H9 (cell line): ENCODE measurements around the gene PISD. TPM values are rescaled to one million over a fixed set of nuclear protein-coding genes. Genes with fewer than 3 reads are reported as not detected.

Experiments
- DNase-seq: peaks from one replicate; pipeline ENCODE4 v3.0.0-alpha.2; 2017
- H2AFZ ChIP-seq: one replicate; pipeline ENCODE4 v1.6.1; 2013; ENCODE audit warnings: mild to moderate bottlenecking, low read length, control low read depth, moderate library complexity
- H2AK5ac ChIP-seq: 2 replicates; pipeline ENCODE4 v1.6.1; 2013; ENCODE audit warnings: low read length, control low read depth, mixed read lengths; ENCODE audit not compliant: insufficient read length
- H2BK120ac ChIP-seq: one replicate; pipeline ENCODE4 v1.6.1; 2013; ENCODE audit warnings: low read depth, mild to moderate bottlenecking, low read length, control low read depth, inconsistent platforms; ENCODE audit not compliant: poor library complexity, severe bottlenecking
- H2BK12ac ChIP-seq: 2 replicates; pipeline ENCODE4 v1.6.1; 2013; ENCODE audit warnings: low read length, control low read depth, mixed read lengths, low read depth; ENCODE audit not compliant: insufficient read length
- H2BK15ac ChIP-seq: 2 replicates; pipeline ENCODE4 v1.6.1; 2013; ENCODE audit warnings: low read depth, low read length, control low read depth
- H2BK20ac ChIP-seq: one replicate; pipeline ENCODE4 v1.6.1; 2013; ENCODE audit warnings: low read depth, mild to moderate bottlenecking, low read length, control low read depth, inconsistent platforms; ENCODE audit not compliant: poor library complexity, severe bottlenecking
- H2BK5ac ChIP-seq: 2 replicates; pipeline ENCODE4 v1.6.1; 2013; ENCODE audit warnings: low read length, control low read depth, mixed read lengths; ENCODE audit not compliant: insufficient read length
- H3K14ac ChIP-seq: 2 replicates; pipeline ENCODE4 v1.6.1; 2013; ENCODE audit warnings: low read length, control low read depth; ENCODE audit not compliant: insufficient read depth
- H3K18ac ChIP-seq: 2 replicates; pipeline ENCODE4 v1.6.1; 2013; ENCODE audit warnings: low read depth, mild to moderate bottlenecking, mixed read lengths, low read length, control low read depth; ENCODE audit not compliant: insufficient read length
- H3K23ac ChIP-seq: 2 replicates; pipeline ENCODE4 v1.6.1; 2013; ENCODE audit warnings: low read length, control low read depth, mixed read lengths, low read depth; ENCODE audit not compliant: insufficient read length
- H3K23me2 ChIP-seq: 2 replicates; pipeline ENCODE4 v1.6.1; 2013; ENCODE audit warnings: low read depth, mild to moderate bottlenecking, mixed read lengths, low read length, control low read depth; ENCODE audit not compliant: insufficient read length, poor library complexity, severe bottlenecking
- H3K27ac ChIP-seq: 2 replicates; pipeline ENCODE4 v1.5.1; 2013; ENCODE audit warnings: low read length, control low read depth, mixed read lengths, low read depth; ENCODE audit not compliant: insufficient read length
- H3K27me3 ChIP-seq: 2 replicates; pipeline ENCODE4 v1.6.1; 2013; ENCODE audit warnings: low read length, control low read depth, inconsistent platforms; ENCODE audit not compliant: insufficient read depth
- H3K4ac ChIP-seq: 2 replicates; pipeline ENCODE4 v1.6.1; 2013; ENCODE audit warnings: low read depth, mild to moderate bottlenecking, control low read depth, inconsistent platforms, low read length, moderate library complexity
- H3K4me1 ChIP-seq: 2 replicates; pipeline ENCODE4 v1.6.1; 2013; ENCODE audit warnings: low read length, control low read depth, inconsistent platforms; ENCODE audit not compliant: insufficient read depth
- H3K4me2 ChIP-seq: 2 replicates; pipeline ENCODE4 v1.6.1; 2013; ENCODE audit warnings: low read length, control low read depth, mixed read lengths; ENCODE audit not compliant: insufficient read length, insufficient read depth
- H3K56ac ChIP-seq: 2 replicates; pipeline ENCODE4 v1.6.1; 2013; ENCODE audit warnings: low read depth, mild to moderate bottlenecking, mixed read lengths, low read length, control low read depth; ENCODE audit not compliant: insufficient read length
- H3K79me1 ChIP-seq: 2 replicates; pipeline ENCODE4 v1.6.1; 2013; ENCODE audit warnings: low read depth, mild to moderate bottlenecking, moderate library complexity, low read length, control low read depth, inconsistent platforms; ENCODE audit not compliant: insufficient read depth, poor library complexity, severe bottlenecking
- H3K79me2 ChIP-seq: 2 replicates; pipeline ENCODE4 v1.6.1; 2013; ENCODE audit warnings: low read length, control low read depth, inconsistent platforms; ENCODE audit not compliant: insufficient read depth
- H3K9ac ChIP-seq: 2 replicates; pipeline ENCODE4 v1.6.1; 2013; ENCODE audit warnings: low read length, control low read depth, mixed read lengths; ENCODE audit not compliant: insufficient read length; ENCODE audit errors: extremely low read depth
- H3K9me3 ChIP-seq: one replicate; pipeline ENCODE4 v1.6.1; 2013; ENCODE audit warnings: low read depth, low read length, inconsistent platforms; ENCODE audit not compliant: control insufficient read depth
- H3T11ph ChIP-seq: one replicate; pipeline ENCODE4 v1.6.1; 2013; ENCODE audit warnings: mild to moderate bottlenecking, low read length, control low read depth, inconsistent platforms
- H4K20me1 ChIP-seq: one replicate; pipeline ENCODE4 v1.6.1; 2013; ENCODE audit not compliant: control insufficient read depth, insufficient read length, insufficient read depth
- H4K5ac ChIP-seq: 2 replicates; pipeline ENCODE4 v1.6.1; 2013; ENCODE audit warnings: low read depth, mild to moderate bottlenecking, mixed read lengths, low read length, control low read depth; ENCODE audit not compliant: insufficient read length
- H4K8ac ChIP-seq: replicated peaks from 2 replicates; pipeline ENCODE4 v1.6.1; 2013; ENCODE audit warnings: low read length, control low read depth, mixed read lengths, low read depth; ENCODE audit not compliant: insufficient read length
- H4K91ac ChIP-seq: 2 replicates; pipeline ENCODE4 v1.6.1; 2013; ENCODE audit warnings: low read depth, mild to moderate bottlenecking, moderate library complexity, mixed read lengths, low read length, control low read depth; ENCODE audit not compliant: insufficient read length
- H3K27ac Mint-ChIP-seq, 3 experiments: 2 replicates in 2 of 3; 3 replicates in 1 of 3; pipeline ENCODE4 v1.8.0; 2020 to 2021; ENCODE audit warnings: mixed read lengths in 3 of 3, mild to moderate bottlenecking in 1 of 3, moderate library complexity in 1 of 3
- H3K27me3 Mint-ChIP-seq: 2 replicates; pipeline ENCODE4 v1.8.0; 2021; ENCODE audit warnings: low read depth, mild to moderate bottlenecking, moderate library complexity, mixed read lengths
- H3K36me3 Mint-ChIP-seq, 3 experiments: 2 replicates in 2 of 3; 3 replicates in 1 of 3; pipeline ENCODE4 v1.8.0; 2020 to 2021; ENCODE audit warnings: low read depth in 3 of 3, mixed read lengths in 3 of 3; ENCODE audit not compliant: insufficient read depth in 1 of 3
- H3K4me1 Mint-ChIP-seq, 2 experiments: 2 replicates each; pipeline ENCODE4 v1.8.0; 2020; ENCODE audit warnings: mixed read lengths in 2 of 2
- H3K4me3 Mint-ChIP-seq, 2 experiments: 2 replicates in 1 of 2; 3 replicates in 1 of 2; pipeline ENCODE4 v1.8.0; 2020 to 2021; ENCODE audit warnings: mild to moderate bottlenecking in 2 of 2, mixed read lengths in 2 of 2, moderate library complexity in 1 of 2
- H3K9me3 Mint-ChIP-seq, 2 experiments: 2 replicates in 1 of 2; 3 replicates in 1 of 2; pipeline ENCODE4 v1.8.0; 2020; ENCODE audit warnings: mild to moderate bottlenecking in 2 of 2, mixed read lengths in 2 of 2, moderate library complexity in 1 of 2
- CTCF ChIP-seq: fragments of 200-600 bp; sonication (generic); conservative IDR thresholded peaks from 3 replicates; pipeline ENCODE4 v1.8.0; 2021; ENCODE audit warnings: antibody characterized with exemption, mild to moderate bottlenecking
- WGBS: extraction: QIAGEN DNeasy Blood & Tissue Kit; methylation state at CpG from one replicate; pipeline ENCODE4 v1.1.7; 2013; ENCODE audit warnings: missing lambda C conversion rate, low lambda C conversion rate, mixed read lengths; ENCODE audit not compliant: insufficient read length; ENCODE audit errors: extremely low coverage; 5-methylcytosine and 5-hydroxymethylcytosine counted together
- total RNA-seq: library from RNA; stranded (reverse); gene quantifications from 2 replicates; pipeline ENCODE4 v1.2.1, GENCODE V29; 2021

The PISD gene
- total RNA-seq, 1 experiment from 2014 or later, result 62.0 TPM

DNA sequence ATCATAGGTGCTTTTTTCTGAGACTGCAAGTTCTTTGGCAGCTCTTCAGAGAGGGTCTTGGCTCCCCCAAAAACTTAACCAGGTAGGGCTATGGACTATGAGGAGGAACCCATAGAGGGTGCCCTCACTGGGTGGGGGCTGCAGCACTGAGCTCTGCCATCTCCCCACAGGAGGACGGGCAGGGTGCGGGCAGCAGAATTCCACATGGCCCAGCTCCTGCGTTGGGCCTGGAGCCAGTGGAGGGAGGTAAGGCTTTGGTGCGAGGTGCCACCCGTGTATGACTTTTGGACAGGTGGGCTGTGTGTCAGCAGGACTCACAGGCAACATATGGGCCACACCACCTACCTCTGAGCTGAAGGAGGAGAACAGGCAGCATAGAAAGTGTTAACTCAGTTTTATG, 58.4 kb downstream of the PISD start:
- no peaks in the 10 kb centered on the region for H3K27me3 Mint-ChIP-seq
- no peaks in the 10 kb centered on the region for H3K9me3 ChIP-seq
- no peak for DNase-seq

More for the DNA sequence above, 58.4 kb downstream of the PISD start:
- no peaks in the 10 kb centered on the region for H3K79me2 ChIP-seq
- no peak overlapping the region for H2AFZ ChIP-seq
- no peak overlapping the region for H3K9ac ChIP-seq
- H4K20me1 ChIP-seq, result no peaks in the 10 kb centered on the region
- H2BK20ac ChIP-seq, result no peak overlapping the region
- H2AK5ac ChIP-seq, result no peak overlapping the region
- no peak overlapping the region for H3K4me2 ChIP-seq
- no peak for TF ChIP-seq CTCF
- no peak overlapping the region for H3K14ac ChIP-seq
- H3K9me3 Mint-ChIP-seq, result no peaks in the 10 kb centered on the region
- H3K27ac Mint-ChIP-seq, result no peak overlapping the region
- no peak overlapping the region for H3K56ac ChIP-seq
- H2BK120ac ChIP-seq, result no peak overlapping the region
- H3K23ac ChIP-seq, result no peak overlapping the region
- H3K36me3 Mint-ChIP-seq, result peaks cover 3 to 14% (median 4%) of the 10 kb centered on the region in 3 experiments; a peak in 3 of 7 replicates
- no peaks in the 10 kb centered on the region for H3K23me2 ChIP-seq
- H3K4me1 Mint-ChIP-seq, result peaks cover 4 to 5% of the 10 kb centered on the region in 2 experiments; a peak in 1 of 4 replicates
- H3K4me1 ChIP-seq, result no peaks in the 10 kb centered on the region
- no peak overlapping the region for H2BK15ac ChIP-seq
- H3K4me3 Mint-ChIP-seq, result no peak overlapping the region
- H3K18ac ChIP-seq, result no peak overlapping the region
- no CpG with 5 or more reads among the region's 5 CpGs for WGBS
- no peak overlapping the region for H4K91ac ChIP-seq
- H3K79me1 ChIP-seq, result no peaks in the 10 kb centered on the region
- no peak overlapping the region for H4K8ac ChIP-seq
- no peak overlapping the region for H3T11ph ChIP-seq
- no peaks in the 10 kb centered on the region for H3K27me3 ChIP-seq
- H2BK5ac ChIP-seq, result no peak overlapping the region
- no peak overlapping the region for H3K27ac ChIP-seq
- H4K5ac ChIP-seq, result no peak overlapping the region
- H3K4ac ChIP-seq, result no peak overlapping the region
- H2BK12ac ChIP-seq, result no peak overlapping the region
